Measurements from ENCODE around the gene NHSL2.
A peak's percentile ranks its signal among the peaks of the same experiment; 100 is the strongest.

NHSL2 gene

GRCh38 chrX:72025236-72025770 lies 114.7 kb downstream of the NHSL2 start:
- no peak overlapping the region for H3K27ac Mint-ChIP-seq
- DNase-seq, result no peak
- H3K9me3 Mint-ChIP-seq, result no peaks in the 10 kb centered on the region
- ATAC-seq (replicated peaks), result no peak
- H3K27me3 Mint-ChIP-seq, result peaks cover 10 to 27% of the 10 kb centered on the region in 2 donors
- H3K4me3 Mint-ChIP-seq, result no peak overlapping the region
- H3K36me3 Mint-ChIP-seq, result no peaks in the 10 kb centered on the region
- H3K4me1 Mint-ChIP-seq, result peaks cover 11 to 12% of the 10 kb centered on the region in 2 donors

GRCh38 chrX:72026341-72027023 lies 115.8 kb downstream of the NHSL2 start:
- H3K4me1 Mint-ChIP-seq, result peaks cover 0 to 3% of the 10 kb centered on the region in 2 donors
- ATAC-seq (replicated peaks), result peak; percentile 56 to 73

DNA sequence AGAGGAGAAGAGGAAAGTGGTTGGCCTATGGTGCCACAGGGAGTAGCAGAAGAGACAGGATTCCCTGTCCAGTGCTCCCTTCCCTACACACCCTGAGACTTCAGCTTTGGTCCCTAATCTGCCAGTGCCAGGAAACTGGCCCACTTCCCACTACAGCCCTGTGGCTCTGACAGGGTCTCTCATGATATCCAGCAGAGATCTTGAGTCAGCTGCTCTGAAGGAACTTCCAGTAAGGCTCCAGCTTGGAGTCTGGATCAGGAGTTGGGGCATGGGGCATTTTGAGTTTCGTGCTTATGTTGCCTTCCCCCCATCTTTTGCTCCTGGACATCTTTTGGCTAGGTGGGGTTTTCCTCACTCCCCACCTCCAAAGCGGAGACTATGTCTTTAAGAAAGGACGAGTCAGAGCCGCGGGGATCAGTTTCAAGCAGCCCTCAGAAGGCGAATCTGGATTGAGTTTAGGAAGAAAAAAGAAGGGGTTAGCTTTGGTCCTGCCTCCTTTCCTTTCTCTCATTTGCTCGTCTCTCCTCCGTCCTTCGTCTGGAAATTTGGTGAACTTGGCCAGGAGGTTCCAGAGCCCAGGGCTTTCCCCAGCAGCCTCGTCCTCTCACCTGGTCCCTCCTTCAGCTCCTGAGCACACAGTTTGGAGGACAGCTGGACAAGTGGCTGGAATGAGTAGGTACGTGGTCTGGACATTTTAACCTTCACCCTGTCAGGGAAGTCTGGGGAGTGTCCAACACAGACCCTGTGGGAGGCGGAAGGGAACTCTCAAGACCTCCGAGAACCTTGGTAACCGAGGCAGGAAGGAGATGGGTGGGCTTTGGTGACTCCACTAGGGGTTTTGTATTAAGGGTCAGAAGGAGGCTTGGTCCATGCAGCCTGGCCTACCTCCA lies 116.6 kb downstream of the NHSL2 start:
- Mint-ChIP-seq H3K27ac (no peak overlapping the region), H3K36me3 (no peaks in the 10 kb centered on the region), H3K9me3 (no peaks in the 10 kb centered on the region), H3K27me3 (peaks cover 6 to 22% of the 10 kb centered on the region in 2 donors), H3K4me3 (no peak overlapping the region), H3K4me1 (no peaks in the 10 kb centered on the region)
- no peak for DNase-seq
- ATAC-seq (replicated peaks), result no peak

More at GRCh38 chrX:72026341-72027023, 115.8 kb downstream of the NHSL2 start:
- H3K9me3 Mint-ChIP-seq, result no peaks in the 10 kb centered on the region
- H3K27me3 Mint-ChIP-seq, result peaks cover 6 to 22% of the 10 kb centered on the region in 2 donors
- H3K36me3 Mint-ChIP-seq, result no peaks in the 10 kb centered on the region
- H3K27ac Mint-ChIP-seq, result no peak overlapping the region
- DNase-seq, result no peak
- no peak overlapping the region for H3K4me3 Mint-ChIP-seq

DNA sequence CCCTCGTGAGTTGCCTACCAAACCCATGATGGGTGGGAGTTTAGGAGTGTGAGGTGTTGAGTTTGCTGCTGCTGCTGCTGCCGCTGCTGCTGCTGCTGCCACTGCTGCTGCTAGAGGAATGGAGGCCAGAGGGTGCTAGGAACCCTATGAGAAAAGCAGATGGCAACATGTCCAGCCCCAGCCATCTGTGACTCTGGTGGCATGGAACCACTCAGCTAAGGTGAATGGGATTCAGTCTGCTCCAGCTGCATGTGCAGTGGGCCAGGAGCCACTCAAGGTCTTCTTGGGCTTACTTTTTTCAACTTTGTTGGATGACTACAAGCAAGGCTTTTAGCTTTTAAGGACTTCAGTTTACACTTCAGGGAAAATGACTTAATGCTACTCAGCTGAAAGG lies 117.3 kb downstream of the NHSL2 start:
- no peak overlapping the region for H3K27ac Mint-ChIP-seq
- H3K9me3 Mint-ChIP-seq, result no peaks in the 10 kb centered on the region
- no peaks in the 10 kb centered on the region for H3K36me3 Mint-ChIP-seq
- H3K27me3 Mint-ChIP-seq, result peaks cover 6 to 18% of the 10 kb centered on the region in 2 donors
- H3K4me1 Mint-ChIP-seq, result no peaks in the 10 kb centered on the region
- DNase-seq (no peak), ATAC-seq (replicated peaks) (no peak)
- no peak overlapping the region for H3K4me3 Mint-ChIP-seq

GRCh38 chrX:72028701-72029470 lies 118.2 kb downstream of the NHSL2 start:
- ATAC-seq (replicated peaks) (no peak), DNase-seq (no peak)
- no peaks in the 10 kb centered on the region for H3K4me1 Mint-ChIP-seq
- no peak overlapping the region for H3K27ac Mint-ChIP-seq
- H3K4me3 Mint-ChIP-seq, result no peak overlapping the region
- H3K36me3 Mint-ChIP-seq, result no peaks in the 10 kb centered on the region
- H3K9me3 Mint-ChIP-seq, result no peaks in the 10 kb centered on the region
- H3K27me3 Mint-ChIP-seq, result peaks cover 0 to 13% of the 10 kb centered on the region in 2 donors

DNA sequence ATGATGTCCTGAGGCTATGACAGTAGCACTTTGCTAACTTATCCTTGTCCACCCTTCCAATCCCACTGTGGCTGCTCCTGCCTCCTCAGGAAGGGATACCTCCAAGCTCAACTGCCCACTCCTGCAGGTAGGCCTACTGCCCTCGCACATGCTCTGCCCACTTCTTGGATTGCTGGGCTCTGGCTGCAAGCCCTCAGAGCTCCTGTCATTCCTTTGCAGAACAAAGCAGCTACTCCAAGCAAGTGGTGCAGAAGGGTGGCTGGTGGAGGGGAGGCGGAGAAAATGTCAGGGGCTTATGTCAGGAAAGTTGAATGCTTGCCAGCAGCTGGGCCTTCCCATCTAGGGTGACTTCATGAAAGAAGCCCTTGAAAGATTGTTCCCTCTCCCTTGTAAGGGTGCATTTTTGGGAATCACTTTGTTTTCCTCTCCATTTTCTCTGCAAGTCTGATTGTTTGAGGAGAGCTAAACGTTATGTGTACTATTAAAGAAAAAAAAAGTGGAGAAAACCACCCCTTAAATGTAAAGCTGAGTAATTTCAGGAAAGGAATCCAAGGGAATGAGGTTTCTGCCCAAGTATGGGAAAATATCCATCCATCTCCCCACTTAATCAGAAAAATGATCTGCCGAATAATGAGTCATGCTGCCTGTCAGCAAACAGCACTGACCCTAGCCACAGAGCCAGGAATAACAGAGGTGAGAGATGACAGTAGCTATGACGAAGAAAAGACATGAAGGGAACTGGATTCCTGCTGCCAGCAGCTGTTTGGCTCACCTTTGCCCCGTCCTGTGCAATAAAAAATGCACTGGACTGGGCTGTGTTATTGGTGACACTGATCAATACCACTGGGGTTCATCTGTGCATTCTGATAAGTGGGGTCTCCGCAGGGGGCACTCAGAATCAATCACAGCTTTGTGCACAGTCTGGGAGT lies 119.1 kb downstream of the NHSL2 start:
- no peaks in the 10 kb centered on the region for H3K4me1 Mint-ChIP-seq
- no peak overlapping the region for H3K27ac Mint-ChIP-seq
- no peaks in the 10 kb centered on the region for H3K9me3 Mint-ChIP-seq
- ATAC-seq (replicated peaks), result no peak
- no peak overlapping the region for H3K4me3 Mint-ChIP-seq
- H3K27me3 Mint-ChIP-seq, result peaks cover 0 to 13% of the 10 kb centered on the region in 2 donors
- no peak for DNase-seq
- no peaks in the 10 kb centered on the region for H3K36me3 Mint-ChIP-seq

DNA sequence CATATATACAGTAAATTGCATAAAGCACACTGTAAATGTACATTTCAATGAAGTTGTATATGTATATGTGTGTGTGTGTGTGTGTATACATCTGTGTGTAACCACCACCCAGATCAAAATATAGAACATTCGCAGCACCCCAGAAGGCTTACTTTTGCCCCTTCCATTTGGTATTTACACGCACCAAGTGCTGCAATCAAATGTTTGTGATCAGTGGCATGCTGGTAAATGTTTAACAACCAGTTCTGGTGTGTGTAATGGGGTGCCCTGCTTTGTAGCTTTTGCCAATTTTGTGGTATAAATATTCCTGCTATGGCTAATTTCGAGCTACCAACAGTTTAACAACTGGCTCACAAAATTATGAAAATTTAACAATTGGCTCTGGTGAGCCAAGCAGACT lies 119.8 kb downstream of the NHSL2 start:
- Mint-ChIP-seq H3K9me3 (no peaks in the 10 kb centered on the region), H3K4me1 (no peaks in the 10 kb centered on the region), H3K27me3 (peaks cover 0 to 18% of the 10 kb centered on the region in 2 donors), H3K4me3 (no peak overlapping the region), H3K27ac (no peak overlapping the region), H3K36me3 (no peaks in the 10 kb centered on the region)
- no peak for ATAC-seq (replicated peaks)
- no peak for DNase-seq

DNA sequence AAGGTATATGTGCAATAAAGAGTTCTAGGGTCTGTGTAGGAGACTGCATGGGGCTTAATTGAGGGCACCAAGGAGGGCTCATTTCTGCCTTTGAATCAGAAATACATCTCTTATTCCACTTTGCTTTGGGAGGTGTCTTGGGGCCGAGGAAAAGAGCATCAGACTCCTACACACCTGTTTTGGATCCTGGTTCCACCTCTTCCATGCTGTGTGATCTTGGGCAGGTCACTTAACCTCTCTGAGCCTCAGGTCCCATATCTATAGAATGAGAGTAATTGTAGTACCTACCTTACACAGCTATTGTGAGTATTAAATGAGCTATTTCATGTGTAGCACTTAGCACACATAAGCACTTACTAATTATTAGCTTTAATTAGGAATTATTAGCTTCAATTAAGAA lies 120.5 kb downstream of the NHSL2 start:
- ATAC-seq (replicated peaks) (no peak), DNase-seq (no peak)
- H3K4me3 Mint-ChIP-seq, result no peak overlapping the region
- H3K4me1 Mint-ChIP-seq, result no peaks in the 10 kb centered on the region
- H3K36me3 Mint-ChIP-seq, result no peaks in the 10 kb centered on the region
- no peak overlapping the region for H3K27ac Mint-ChIP-seq
- no peaks in the 10 kb centered on the region for H3K9me3 Mint-ChIP-seq
- peaks cover 0 to 16% of the 10 kb centered on the region in 2 donors for H3K27me3 Mint-ChIP-seq

- no peak overlapping the region for H3K27ac Mint-ChIP-seq
- ATAC-seq (replicated peaks) (no peak), DNase-seq (no peak)
- peaks cover 3 to 4% of the 10 kb centered on the region in 2 donors for H3K9me3 Mint-ChIP-seq
- no peak overlapping the region for H3K4me3 Mint-ChIP-seq
- H3K4me1 Mint-ChIP-seq, result no peaks in the 10 kb centered on the region
- H3K27me3 Mint-ChIP-seq, result peaks cover 4 to 18% of the 10 kb centered on the region in 2 donors
- peaks cover 2 to 3% of the 10 kb centered on the region in 2 donors for H3K36me3 Mint-ChIP-seq
Measured at GRCh38 chrX:72031634-72032033, 121.0 kb downstream of the NHSL2 start.

- Mint-ChIP-seq H3K4me3 (no peak overlapping the region), H3K4me1 (no peaks in the 10 kb centered on the region), H3K36me3 (peaks cover 2 to 5% of the 10 kb centered on the region in 2 donors), H3K27ac (no peak overlapping the region), H3K9me3 (peaks cover 4 to 6% of the 10 kb centered on the region in 2 donors), H3K27me3 (peaks cover 21 to 29% of the 10 kb centered on the region in 2 donors)
- ATAC-seq (replicated peaks) (no peak), DNase-seq (no peak)
Measured at GRCh38 chrX:72037601-72038000, 127.0 kb downstream of the NHSL2 start.

DNA sequence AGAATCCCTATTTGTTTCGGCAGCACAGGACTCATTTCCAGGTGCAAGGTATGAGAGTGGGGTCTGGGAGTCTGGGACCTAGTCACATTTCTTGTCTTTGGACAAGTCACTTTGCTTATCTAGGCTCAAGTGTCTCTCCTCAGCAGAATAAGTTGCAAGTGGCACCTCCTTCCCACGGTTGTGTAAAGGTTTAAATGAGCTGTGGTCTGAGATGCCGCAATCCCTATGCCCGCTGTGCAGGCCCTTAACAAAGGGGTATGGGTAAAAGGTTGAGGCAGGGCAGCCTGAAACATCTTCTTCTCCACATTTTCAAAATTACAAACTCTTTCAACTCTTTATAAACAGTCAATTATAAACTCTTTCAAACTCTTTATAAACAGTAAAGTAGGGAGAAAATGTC lies 127.4 kb downstream of the NHSL2 start:
- Mint-ChIP-seq H3K36me3 (peaks cover 2 to 5% of the 10 kb centered on the region in 2 donors), H3K27ac (no peak overlapping the region), H3K4me3 (no peak overlapping the region), H3K4me1 (no peaks in the 10 kb centered on the region), H3K9me3 (peaks cover 4 to 6% of the 10 kb centered on the region in 2 donors), H3K27me3 (peaks cover 21 to 29% of the 10 kb centered on the region in 2 donors)
- ATAC-seq (replicated peaks) (no peak), DNase-seq (no peak)

GRCh38 chrX:72038868-72039267 lies 128.2 kb downstream of the NHSL2 start:
- DNase-seq, result no peak
- no peak for ATAC-seq (replicated peaks)
- no peaks in the 10 kb centered on the region for H3K4me1 Mint-ChIP-seq
- H3K27ac Mint-ChIP-seq, result no peak overlapping the region
- peaks cover 24 to 34% of the 10 kb centered on the region in 2 donors for H3K27me3 Mint-ChIP-seq
- no peak overlapping the region for H3K4me3 Mint-ChIP-seq
- peaks cover 4 to 6% of the 10 kb centered on the region in 2 donors for H3K9me3 Mint-ChIP-seq
- peaks cover 2 to 5% of the 10 kb centered on the region in 2 donors for H3K36me3 Mint-ChIP-seq

DNA sequence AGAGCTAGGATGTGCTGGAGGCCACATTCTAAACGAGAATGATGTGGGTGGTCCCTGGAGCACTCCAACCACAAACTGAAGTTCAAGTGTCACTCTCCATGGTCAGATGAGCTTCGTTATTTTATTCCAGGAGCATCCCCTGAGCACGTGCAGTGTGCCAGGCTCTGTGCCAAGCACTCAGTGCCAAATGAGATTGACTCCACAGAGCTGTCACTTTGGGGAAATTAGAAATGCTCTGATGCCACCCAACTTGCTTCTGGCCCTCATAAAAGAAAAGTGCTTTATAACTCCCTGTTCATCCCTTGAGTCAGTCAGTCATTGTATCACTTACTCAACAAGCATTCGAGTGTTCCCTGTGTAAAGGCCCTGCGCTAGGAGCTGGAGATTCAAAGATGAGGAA lies 129.9 kb downstream of the NHSL2 start:
- Mint-ChIP-seq H3K9me3 (peaks cover 4 to 6% of the 10 kb centered on the region in 2 donors), H3K4me3 (no peak overlapping the region), H3K36me3 (peaks cover 2 to 5% of the 10 kb centered on the region in 2 donors), H3K27me3 (peaks cover 30 to 35% of the 10 kb centered on the region in 2 donors), H3K4me1 (no peaks in the 10 kb centered on the region), H3K27ac (no peak overlapping the region)
- DNase-seq (no peak), ATAC-seq (replicated peaks) (no peak)
